ENCODE data around the gene WHRN. TPM values are rescaled to one million over a fixed set of nuclear protein-coding genes. Genes with fewer than 3 reads are reported as not detected.

The WHRN gene
- total and polyA plus RNA-seq, 5 donors from 2014 or later = 1.00 to 24.2 (median 1.4) TPM

GRCh38 chr9:114376586-114377445 is 128.5 kb downstream of the WHRN start:
- no peak for ATAC-seq (ENCODE audit: low read depth in 2 of 2)
- H3K4me3 Mint-ChIP-seq = peak overlapping the region in 3 of 4 donors; percentile 33 to 65 (median 43)
- peaks cover 60% of the 10 kb centered on the region for H3K36me3 Mint-ChIP-seq
- DNase-seq = no peak
- H3K4me1 Mint-ChIP-seq = peaks cover 18 to 92% (median 61%) of the 10 kb centered on the region in 4 donors
- H3K4me3 ChIP-seq (ENCODE audit: low read depth, low read length) = no peak overlapping the region
- H3K27me3 ChIP-seq (ENCODE audit: control insufficient read depth, insufficient read depth, low read length) = no peaks in the 10 kb centered on the region
- H3K9me3 Mint-ChIP-seq = no peaks in the 10 kb centered on the region
- H3K27me3 Mint-ChIP-seq = no peaks in the 10 kb centered on the region
- H3K27ac ChIP-seq (ENCODE audit: insufficient read depth, low read length, poor library complexity, severe bottlenecking) = peak overlapping the region; percentile 98
- H3K36me3 ChIP-seq (ENCODE audit: control insufficient read depth, insufficient read depth, low read length) = peaks cover 73% of the 10 kb centered on the region
- peak overlapping the region; percentile 92 to 98 (median 96) for H3K27ac Mint-ChIP-seq
- no peaks in the 10 kb centered on the region for H3K9me3 ChIP-seq (ENCODE audit: control insufficient read depth in 2 of 2, low read length in 2 of 2)
- peaks cover 97% of the 10 kb centered on the region for H3K4me1 ChIP-seq (ENCODE audit: control insufficient read depth, insufficient read depth, low read length, poor library complexity, severe bottlenecking)

GRCh38 chr9:114375386-114376175 is 129.7 kb downstream of the WHRN start:
- H3K27ac ChIP-seq (ENCODE audit: insufficient read depth, low read length, poor library complexity, severe bottlenecking) = peak overlapping the region; percentile 98
- H3K4me1 Mint-ChIP-seq = peaks cover 18 to 93% (median 69%) of the 10 kb centered on the region in 4 donors
- peaks cover 72% of the 10 kb centered on the region for H3K36me3 ChIP-seq (ENCODE audit: control insufficient read depth, insufficient read depth, low read length)
- DNase-seq (no peak), ATAC-seq (ENCODE audit: low read depth in 2 of 2) (no peak)
- H3K4me3 Mint-ChIP-seq = peak overlapping the region; percentile 37 to 89 (median 68)
- H3K4me3 ChIP-seq (ENCODE audit: low read depth, low read length) = peak overlapping the region; percentile 47
- H3K4me1 ChIP-seq (ENCODE audit: control insufficient read depth, insufficient read depth, low read length, poor library complexity, severe bottlenecking) = peaks cover 97% of the 10 kb centered on the region
- no peaks in the 10 kb centered on the region for H3K9me3 ChIP-seq (ENCODE audit: control insufficient read depth in 2 of 2, low read length in 2 of 2)
- no peaks in the 10 kb centered on the region for H3K9me3 Mint-ChIP-seq
- H3K27ac Mint-ChIP-seq = peak overlapping the region; percentile 78 to 92 (median 84)
- no peaks in the 10 kb centered on the region for H3K27me3 ChIP-seq (ENCODE audit: control insufficient read depth, insufficient read depth, low read length)
- H3K27me3 Mint-ChIP-seq = no peaks in the 10 kb centered on the region
- H3K36me3 Mint-ChIP-seq = peaks cover 62% of the 10 kb centered on the region

GRCh38 chr9:114374936-114375335 is 130.3 kb downstream of the WHRN start:
- Mint-ChIP-seq H3K36me3 (peaks cover 59% of the 10 kb centered on the region), H3K4me1 (peaks cover 18 to 94% (median 65%) of the 10 kb centered on the region in 4 donors), H3K9me3 (no peaks in the 10 kb centered on the region), H3K27ac (peak overlapping the region; percentile 78 to 92 (median 84)), H3K4me3 (peak overlapping the region; percentile 37 to 89 (median 68)), H3K27me3 (no peaks in the 10 kb centered on the region)
- DNase-seq (no peak), ATAC-seq (ENCODE audit: low read depth in 2 of 2) (no peak)
- Histone ChIP-seq H3K4me3 (ENCODE audit: low read depth, low read length) (peak overlapping the region; percentile 47), H3K27me3 (ENCODE audit: control insufficient read depth, insufficient read depth, low read length) (no peaks in the 10 kb centered on the region), H3K4me1 (ENCODE audit: control insufficient read depth, insufficient read depth, low read length, poor library complexity, severe bottlenecking) (peaks cover 97% of the 10 kb centered on the region), H3K36me3 (ENCODE audit: control insufficient read depth, insufficient read depth, low read length) (peaks cover 72% of the 10 kb centered on the region), H3K9me3 (ENCODE audit: control insufficient read depth in 2 of 2, low read length in 2 of 2) (no peaks in the 10 kb centered on the region), H3K27ac (ENCODE audit: insufficient read depth, low read length, poor library complexity, severe bottlenecking) (peak overlapping the region; percentile 98)

GRCh38 chr9:114373960-114374730 is 131.1 kb downstream of the WHRN start:
- H3K4me1 Mint-ChIP-seq = peaks cover 24 to 94% (median 66%) of the 10 kb centered on the region in 4 donors
- H3K4me1 ChIP-seq (ENCODE audit: control insufficient read depth, insufficient read depth, low read length, poor library complexity, severe bottlenecking) = peaks cover 97% of the 10 kb centered on the region
- no peaks in the 10 kb centered on the region for H3K9me3 ChIP-seq (ENCODE audit: control insufficient read depth in 2 of 2, low read length in 2 of 2)
- ATAC-seq (ENCODE audit: low read depth in 2 of 2) (no peak), DNase-seq (no peak)
- peak overlapping the region; percentile 78 to 92 (median 84) for H3K27ac Mint-ChIP-seq
- H3K36me3 Mint-ChIP-seq = peaks cover 58% of the 10 kb centered on the region
- no peaks in the 10 kb centered on the region for H3K27me3 ChIP-seq (ENCODE audit: control insufficient read depth, insufficient read depth, low read length)
- H3K4me3 ChIP-seq (ENCODE audit: low read depth, low read length) = peak overlapping the region; percentile 47
- H3K27me3 Mint-ChIP-seq = no peaks in the 10 kb centered on the region
- peaks cover 0 to 2% (median 0%) of the 10 kb centered on the region in 7 donors for H3K9me3 Mint-ChIP-seq
- H3K4me3 Mint-ChIP-seq = peak overlapping the region; percentile 10 to 89 (median 39)
- peaks cover 72% of the 10 kb centered on the region for H3K36me3 ChIP-seq (ENCODE audit: control insufficient read depth, insufficient read depth, low read length)
- peak overlapping the region; percentile 98 for H3K27ac ChIP-seq (ENCODE audit: insufficient read depth, low read length, poor library complexity, severe bottlenecking)

- Histone ChIP-seq H3K27me3 (ENCODE audit: control insufficient read depth, insufficient read depth, low read length) (no peaks in the 10 kb centered on the region), H3K4me1 (ENCODE audit: control insufficient read depth, insufficient read depth, low read length, poor library complexity, severe bottlenecking) (peaks cover 96% of the 10 kb centered on the region), H3K27ac (ENCODE audit: insufficient read depth, low read length, poor library complexity, severe bottlenecking) (peak overlapping the region; percentile 98), H3K4me3 (ENCODE audit: low read depth, low read length) (peak overlapping the region; percentile 72), H3K9me3 (ENCODE audit: control insufficient read depth in 2 of 2, low read length in 2 of 2) (no peaks in the 10 kb centered on the region), H3K36me3 (ENCODE audit: control insufficient read depth, insufficient read depth, low read length) (peaks cover 72% of the 10 kb centered on the region)
- ATAC-seq (ENCODE audit: low read depth in 2 of 2) (peak; percentile 94), DNase-seq (peak; percentile 70 to 97 (median 88))
- H3K4me3 Mint-ChIP-seq = peak overlapping the region; percentile 87 to 90 (median 88)
- peak overlapping the region; percentile 92 to 96 (median 93) for H3K27ac Mint-ChIP-seq
- peaks cover 0 to 2% (median 0%) of the 10 kb centered on the region in 7 donors for H3K9me3 Mint-ChIP-seq
- H3K27me3 Mint-ChIP-seq = no peaks in the 10 kb centered on the region
- peaks cover 20 to 92% (median 62%) of the 10 kb centered on the region in 4 donors for H3K4me1 Mint-ChIP-seq
- H3K36me3 Mint-ChIP-seq = peaks cover 51% of the 10 kb centered on the region
Observed at GRCh38 chr9:114372921-114373448, 132.3 kb downstream of the WHRN start.

GRCh38 chr9:114371973-114372917 is 133.0 kb downstream of the WHRN start:
- Histone ChIP-seq H3K27ac (ENCODE audit: insufficient read depth, low read length, poor library complexity, severe bottlenecking) (peak overlapping the region; percentile 98), H3K27me3 (ENCODE audit: control insufficient read depth, insufficient read depth, low read length) (no peaks in the 10 kb centered on the region), H3K4me3 (ENCODE audit: low read depth, low read length) (peak overlapping the region; percentile 72), H3K9me3 (ENCODE audit: control insufficient read depth in 2 of 2, low read length in 2 of 2) (no peaks in the 10 kb centered on the region), H3K36me3 (ENCODE audit: control insufficient read depth, insufficient read depth, low read length) (peaks cover 72% of the 10 kb centered on the region), H3K4me1 (ENCODE audit: control insufficient read depth, insufficient read depth, low read length, poor library complexity, severe bottlenecking) (peaks cover 96% of the 10 kb centered on the region)
- peaks cover 0 to 2% (median 0%) of the 10 kb centered on the region in 7 donors for H3K9me3 Mint-ChIP-seq
- peak overlapping the region; percentile 92 to 93 (median 92) for H3K27ac Mint-ChIP-seq
- peaks cover 45% of the 10 kb centered on the region for H3K36me3 Mint-ChIP-seq
- ATAC-seq (ENCODE audit: low read depth in 2 of 2) (peak; percentile 44 to 45), DNase-seq (peak; percentile 31 to 87 (median 61))
- H3K4me1 Mint-ChIP-seq = peaks cover 16 to 92% (median 59%) of the 10 kb centered on the region in 4 donors
- peak overlapping the region; percentile 87 to 90 (median 88) for H3K4me3 Mint-ChIP-seq
- no peaks in the 10 kb centered on the region for H3K27me3 Mint-ChIP-seq
